ENCODE results near the gene AFAP1L1. TPM values are rescaled to one million over a fixed set of nuclear protein-coding genes. Genes with fewer than 3 reads are reported as not detected.

AFAP1L1 gene
- total and polyA plus RNA-seq, 2 of the 13 experiments (the other 11 are each of a cell fraction or from before 2014, with no cell fraction given), result 0.38 to 1.0 TPM

DNA sequence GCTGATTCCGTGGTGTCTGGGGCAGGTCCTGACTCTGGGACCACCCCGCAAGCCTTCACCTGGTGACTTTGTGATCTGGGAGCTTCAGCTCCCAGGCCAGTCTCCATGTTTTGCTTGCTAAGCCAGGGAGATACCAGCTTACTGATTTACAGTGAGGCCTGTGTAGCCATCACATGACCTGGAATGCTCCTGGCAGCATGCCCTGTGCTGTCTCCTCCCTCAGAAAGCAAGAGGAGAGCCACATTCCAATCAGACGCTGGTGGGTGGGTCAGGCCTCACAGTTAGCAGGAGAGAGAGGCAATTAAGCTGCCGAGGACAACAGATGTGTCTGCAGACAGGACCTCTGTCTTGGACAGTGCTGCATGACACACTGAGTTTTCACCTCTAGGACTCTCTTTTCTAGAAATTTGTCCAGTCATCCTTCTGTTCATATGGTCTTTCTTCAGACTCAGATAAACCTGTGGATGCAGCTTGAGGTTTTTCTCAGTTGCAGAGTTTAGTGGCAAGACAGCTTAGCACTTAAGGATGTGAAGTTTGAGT lies 49.2 kb downstream of the AFAP1L1 start (continued):
- TF ChIP-seq, protein P1, sequence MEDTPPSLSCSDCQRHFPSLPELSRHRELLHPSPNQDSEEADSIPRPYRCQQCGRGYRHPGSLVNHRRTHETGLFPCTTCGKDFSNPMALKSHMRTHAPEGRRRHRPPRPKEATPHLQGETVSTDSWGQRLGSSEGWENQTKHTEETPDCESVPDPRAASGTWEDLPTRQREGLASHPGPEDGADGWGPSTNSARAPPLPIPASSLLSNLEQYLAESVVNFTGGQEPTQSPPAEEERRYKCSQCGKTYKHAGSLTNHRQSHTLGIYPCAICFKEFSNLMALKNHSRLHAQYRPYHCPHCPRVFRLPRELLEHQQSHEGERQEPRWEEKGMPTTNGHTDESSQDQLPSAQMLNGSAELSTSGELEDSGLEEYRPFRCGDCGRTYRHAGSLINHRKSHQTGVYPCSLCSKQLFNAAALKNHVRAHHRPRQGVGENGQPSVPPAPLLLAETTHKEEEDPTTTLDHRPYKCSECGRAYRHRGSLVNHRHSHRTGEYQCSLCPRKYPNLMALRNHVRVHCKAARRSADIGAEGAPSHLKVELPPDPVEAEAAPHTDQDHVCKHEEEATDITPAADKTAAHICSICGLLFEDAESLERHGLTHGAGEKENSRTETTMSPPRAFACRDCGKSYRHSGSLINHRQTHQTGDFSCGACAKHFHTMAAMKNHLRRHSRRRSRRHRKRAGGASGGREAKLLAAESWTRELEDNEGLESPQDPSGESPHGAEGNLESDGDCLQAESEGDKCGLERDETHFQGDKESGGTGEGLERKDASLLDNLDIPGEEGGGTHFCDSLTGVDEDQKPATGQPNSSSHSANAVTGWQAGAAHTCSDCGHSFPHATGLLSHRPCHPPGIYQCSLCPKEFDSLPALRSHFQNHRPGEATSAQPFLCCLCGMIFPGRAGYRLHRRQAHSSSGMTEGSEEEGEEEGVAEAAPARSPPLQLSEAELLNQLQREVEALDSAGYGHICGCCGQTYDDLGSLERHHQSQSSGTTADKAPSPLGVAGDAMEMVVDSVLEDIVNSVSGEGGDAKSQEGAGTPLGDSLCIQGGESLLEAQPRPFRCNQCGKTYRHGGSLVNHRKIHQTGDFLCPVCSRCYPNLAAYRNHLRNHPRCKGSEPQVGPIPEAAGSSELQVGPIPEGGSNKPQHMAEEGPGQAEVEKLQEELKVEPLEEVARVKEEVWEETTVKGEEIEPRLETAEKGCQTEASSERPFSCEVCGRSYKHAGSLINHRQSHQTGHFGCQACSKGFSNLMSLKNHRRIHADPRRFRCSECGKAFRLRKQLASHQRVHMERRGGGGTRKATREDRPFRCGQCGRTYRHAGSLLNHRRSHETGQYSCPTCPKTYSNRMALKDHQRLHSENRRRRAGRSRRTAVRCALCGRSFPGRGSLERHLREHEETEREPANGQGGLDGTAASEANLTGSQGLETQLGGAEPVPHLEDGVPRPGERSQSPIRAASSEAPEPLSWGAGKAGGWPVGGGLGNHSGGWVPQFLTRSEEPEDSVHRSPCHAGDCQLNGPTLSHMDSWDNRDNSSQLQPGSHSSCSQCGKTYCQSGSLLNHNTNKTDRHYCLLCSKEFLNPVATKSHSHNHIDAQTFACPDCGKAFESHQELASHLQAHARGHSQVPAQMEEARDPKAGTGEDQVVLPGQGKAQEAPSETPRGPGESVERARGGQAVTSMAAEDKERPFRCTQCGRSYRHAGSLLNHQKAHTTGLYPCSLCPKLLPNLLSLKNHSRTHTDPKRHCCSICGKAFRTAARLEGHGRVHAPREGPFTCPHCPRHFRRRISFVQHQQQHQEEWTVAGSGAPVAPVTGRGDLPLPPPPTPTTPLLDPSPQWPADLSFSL (CRISPR knock-in tag; IDR thresholded peaks at IDR 0.05), result no peak
- TF ChIP-seq, protein P2, sequence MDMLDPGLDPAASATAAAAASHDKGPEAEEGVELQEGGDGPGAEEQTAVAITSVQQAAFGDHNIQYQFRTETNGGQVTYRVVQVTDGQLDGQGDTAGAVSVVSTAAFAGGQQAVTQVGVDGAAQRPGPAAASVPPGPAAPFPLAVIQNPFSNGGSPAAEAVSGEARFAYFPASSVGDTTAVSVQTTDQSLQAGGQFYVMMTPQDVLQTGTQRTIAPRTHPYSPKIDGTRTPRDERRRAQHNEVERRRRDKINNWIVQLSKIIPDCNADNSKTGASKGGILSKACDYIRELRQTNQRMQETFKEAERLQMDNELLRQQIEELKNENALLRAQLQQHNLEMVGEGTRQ (IDR thresholded peaks at IDR 0.05; ENCODE audit: low read depth, low read length), result peak; percentile 89
- TF ChIP-seq, protein P2 (CRISPR knock-in tag; IDR thresholded peaks at IDR 0.05; ENCODE audit: borderline replicate concordance), result peak; percentile 93; the same call in 1 of the 2 replicates
- TF ChIP-seq MIXL1 (CRISPR knock-in tag; IDR thresholded peaks at IDR 0.05) (peak; percentile 46; the same call in 1 of the 2 replicates), CC2D1A (CRISPR knock-in tag; IDR thresholded peaks at IDR 0.05) (no peak), SP4 (CRISPR knock-in tag; IDR thresholded peaks at IDR 0.05) (no peak), RFX3 (CRISPR knock-in tag; IDR thresholded peaks at IDR 0.05) (no peak)
- TF ChIP-seq, protein P3, sequence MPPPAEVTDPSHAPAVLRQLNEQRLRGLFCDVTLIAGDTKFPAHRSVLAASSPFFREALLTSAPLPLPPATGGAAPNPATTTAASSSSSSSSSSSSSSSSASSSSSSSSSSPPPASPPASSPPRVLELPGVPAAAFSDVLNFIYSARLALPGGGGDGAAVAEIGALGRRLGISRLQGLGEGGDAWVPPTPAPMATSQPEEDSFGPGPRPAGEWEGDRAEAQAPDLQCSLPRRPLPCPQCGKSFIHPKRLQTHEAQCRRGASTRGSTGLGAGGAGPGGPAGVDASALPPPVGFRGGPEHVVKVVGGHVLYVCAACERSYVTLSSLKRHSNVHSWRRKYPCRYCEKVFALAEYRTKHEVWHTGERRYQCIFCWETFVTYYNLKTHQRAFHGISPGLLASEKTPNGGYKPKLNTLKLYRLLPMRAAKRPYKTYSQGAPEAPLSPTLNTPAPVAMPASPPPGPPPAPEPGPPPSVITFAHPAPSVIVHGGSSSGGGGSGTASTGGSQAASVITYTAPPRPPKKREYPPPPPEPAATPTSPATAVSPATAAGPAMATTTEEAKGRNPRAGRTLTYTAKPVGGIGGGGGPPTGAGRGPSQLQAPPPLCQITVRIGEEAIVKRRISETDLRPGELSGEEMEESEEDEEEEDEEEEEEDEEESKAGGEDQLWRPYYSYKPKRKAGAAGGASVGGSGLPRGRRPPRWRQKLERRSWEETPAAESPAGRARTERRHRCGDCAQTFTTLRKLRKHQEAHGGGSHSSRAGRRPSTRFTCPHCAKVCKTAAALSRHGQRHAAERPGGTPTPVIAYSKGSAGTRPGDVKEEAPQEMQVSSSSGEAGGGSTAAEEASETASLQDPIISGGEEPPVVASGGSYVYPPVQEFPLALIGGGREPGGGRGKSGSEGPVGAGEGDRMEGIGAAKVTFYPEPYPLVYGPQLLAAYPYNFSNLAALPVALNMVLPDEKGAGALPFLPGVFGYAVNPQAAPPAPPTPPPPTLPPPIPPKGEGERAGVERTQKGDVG (CRISPR knock-in tag; IDR thresholded peaks at IDR 0.05; ENCODE audit: borderline replicate concordance), result no peak
- TF ChIP-seq, protein P4, sequence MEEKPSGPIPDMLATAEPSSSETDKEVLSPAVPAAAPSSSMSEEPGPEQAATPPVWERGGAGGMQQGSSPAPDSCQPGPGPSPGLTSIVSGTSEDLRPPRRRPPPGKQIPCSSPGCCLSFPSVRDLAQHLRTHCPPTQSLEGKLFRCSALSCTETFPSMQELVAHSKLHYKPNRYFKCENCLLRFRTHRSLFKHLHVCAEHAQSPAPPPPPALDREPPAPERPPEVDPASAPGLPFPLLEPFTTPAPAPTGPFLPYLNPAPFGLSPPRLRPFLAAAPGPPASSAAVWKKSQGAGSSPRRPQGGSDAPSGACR (CRISPR knock-in tag; IDR thresholded peaks at IDR 0.05), result no peak
- TF ChIP-seq, protein P5, sequence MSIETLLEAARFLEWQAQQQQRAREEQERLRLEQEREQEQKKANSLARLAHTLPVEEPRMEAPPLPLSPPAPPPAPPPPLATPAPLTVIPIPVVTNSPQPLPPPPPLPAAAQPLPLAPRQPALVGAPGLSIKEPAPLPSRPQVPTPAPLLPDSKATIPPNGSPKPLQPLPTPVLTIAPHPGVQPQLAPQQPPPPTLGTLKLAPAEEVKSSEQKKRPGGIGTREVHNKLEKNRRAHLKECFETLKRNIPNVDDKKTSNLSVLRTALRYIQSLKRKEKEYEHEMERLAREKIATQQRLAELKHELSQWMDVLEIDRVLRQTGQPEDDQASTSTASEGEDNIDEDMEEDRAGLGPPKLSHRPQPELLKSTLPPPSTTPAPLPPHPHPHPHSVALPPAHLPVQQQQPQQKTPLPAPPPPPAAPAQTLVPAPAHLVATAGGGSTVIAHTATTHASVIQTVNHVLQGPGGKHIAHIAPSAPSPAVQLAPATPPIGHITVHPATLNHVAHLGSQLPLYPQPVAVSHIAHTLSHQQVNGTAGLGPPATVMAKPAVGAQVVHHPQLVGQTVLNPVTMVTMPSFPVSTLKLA (IDR thresholded peaks at IDR 0.05), result 0 out of 2 replicates have a peak, but pooled peaks have one; percentile 20

Measured in HepG2 (cell line).